GM06990 (cell line): ENCODE data around the gene CLDN17.

Experiments
- DNase-seq: peaks from one replicate; pipeline ENCODE4 v3.0.0-alpha.2; 2011; ENCODE audit not compliant: insufficient read length; ENCODE audit errors: extremely low read depth
- H3K27me3 ChIP-seq: replicated peaks from 2 replicates; pipeline ENCODE4 v1.6.0; 2011; ENCODE audit warnings: low read length; ENCODE audit not compliant: control insufficient read depth, insufficient read depth
- H3K36me3 ChIP-seq: 2 replicates; pipeline ENCODE4 v1.5.1; 2011; ENCODE audit warnings: low read length; ENCODE audit not compliant: control insufficient read depth, insufficient read depth
- H3K4me3 ChIP-seq: replicated peaks from 2 replicates; pipeline ENCODE4 v1.5.1; 2011; ENCODE audit warnings: low read depth, mild to moderate bottlenecking, control low read depth, low read length
- TF ChIP-seq, protein P1 (sequence below): IDR thresholded peaks from 2 replicates; pipeline ENCODE4 v1.5.1; 2011; ENCODE audit warnings: low read length, control low read depth, mild to moderate bottlenecking, inconsistent platforms; ENCODE audit not compliant: insufficient read depth, poor library complexity, severe bottlenecking

CLDN17 gene

DNA sequence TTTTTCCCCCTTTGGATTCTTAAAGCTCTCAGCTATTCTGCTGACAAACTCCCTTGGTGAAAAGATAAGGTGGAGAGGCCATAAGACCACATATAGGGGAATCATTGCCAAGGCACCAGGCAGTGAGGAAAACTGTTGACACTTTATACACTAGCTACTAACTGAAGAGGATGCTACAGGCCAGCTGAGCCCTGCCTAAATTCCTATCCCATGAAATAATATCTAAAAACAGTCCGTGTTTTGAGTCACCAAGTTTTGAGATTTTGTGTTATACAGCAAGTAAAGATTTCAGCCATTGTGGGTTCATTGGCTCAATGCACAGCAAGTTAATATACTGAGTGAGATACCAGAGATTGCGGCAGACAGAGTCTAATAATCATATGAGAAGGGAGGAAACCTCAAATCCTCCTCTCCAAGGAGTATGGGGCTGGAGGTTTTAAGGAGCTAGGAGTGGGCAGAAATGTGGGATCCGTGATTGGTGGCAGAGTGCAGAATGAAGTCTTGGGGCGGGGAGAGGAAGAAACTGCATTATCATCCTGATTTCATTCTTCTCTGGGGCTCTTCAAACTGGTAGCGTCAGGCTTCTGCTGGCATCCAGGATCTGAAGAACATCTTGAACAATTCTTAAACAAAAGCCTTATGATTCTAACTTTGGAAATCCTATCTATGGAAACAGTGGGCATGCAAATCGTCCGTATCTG, 40.1 kb upstream of the CLDN17 start:
- TF ChIP-seq, protein P1, sequence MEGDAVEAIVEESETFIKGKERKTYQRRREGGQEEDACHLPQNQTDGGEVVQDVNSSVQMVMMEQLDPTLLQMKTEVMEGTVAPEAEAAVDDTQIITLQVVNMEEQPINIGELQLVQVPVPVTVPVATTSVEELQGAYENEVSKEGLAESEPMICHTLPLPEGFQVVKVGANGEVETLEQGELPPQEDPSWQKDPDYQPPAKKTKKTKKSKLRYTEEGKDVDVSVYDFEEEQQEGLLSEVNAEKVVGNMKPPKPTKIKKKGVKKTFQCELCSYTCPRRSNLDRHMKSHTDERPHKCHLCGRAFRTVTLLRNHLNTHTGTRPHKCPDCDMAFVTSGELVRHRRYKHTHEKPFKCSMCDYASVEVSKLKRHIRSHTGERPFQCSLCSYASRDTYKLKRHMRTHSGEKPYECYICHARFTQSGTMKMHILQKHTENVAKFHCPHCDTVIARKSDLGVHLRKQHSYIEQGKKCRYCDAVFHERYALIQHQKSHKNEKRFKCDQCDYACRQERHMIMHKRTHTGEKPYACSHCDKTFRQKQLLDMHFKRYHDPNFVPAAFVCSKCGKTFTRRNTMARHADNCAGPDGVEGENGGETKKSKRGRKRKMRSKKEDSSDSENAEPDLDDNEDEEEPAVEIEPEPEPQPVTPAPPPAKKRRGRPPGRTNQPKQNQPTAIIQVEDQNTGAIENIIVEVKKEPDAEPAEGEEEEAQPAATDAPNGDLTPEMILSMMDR, result no peak
- no peaks in the 10 kb centered on the region for H3K27me3 ChIP-seq
- H3K4me3 ChIP-seq, result no peak overlapping the region
- no peak for DNase-seq
- no peaks in the 10 kb centered on the region for H3K36me3 ChIP-seq

DNA sequence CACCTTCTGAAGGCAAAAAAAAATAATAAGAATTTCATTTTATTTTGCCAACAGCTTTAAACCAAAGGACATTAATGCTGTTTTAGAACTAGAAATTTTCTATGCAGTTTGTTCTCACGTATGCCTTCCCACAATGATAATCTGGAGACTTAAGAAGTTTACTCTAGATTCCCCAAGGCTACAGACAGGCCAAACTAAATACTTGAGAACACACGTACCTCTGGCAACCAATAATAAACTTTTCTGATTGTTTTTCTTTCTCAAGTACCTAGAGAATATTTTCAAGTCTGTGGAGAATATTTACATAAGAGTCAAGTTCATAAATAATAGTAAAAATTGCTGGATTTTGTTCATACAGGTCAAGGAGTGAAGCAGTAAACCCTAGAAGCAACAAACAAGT, 33.4 kb upstream of the CLDN17 start:
- TF ChIP-seq, protein P1, result no peak
- DNase-seq, result no peak
- Histone ChIP-seq H3K4me3 (no peak overlapping the region), H3K36me3 (no peaks in the 10 kb centered on the region), H3K27me3 (no peaks in the 10 kb centered on the region)

- TF ChIP-seq, protein P1, result peak; percentile 29
- Histone ChIP-seq H3K36me3 (no peaks in the 10 kb centered on the region), H3K27me3 (no peaks in the 10 kb centered on the region), H3K4me3 (no peak overlapping the region)
- DNase-seq, result no peak
Measured at GRCh38 chr21:30194701-30195299, 28.2 kb upstream of the CLDN17 start.

GRCh38 chr21:30193201-30193600, 26.6 kb upstream of the CLDN17 start:
- H3K4me3 ChIP-seq, result no peak overlapping the region
- H3K36me3 ChIP-seq, result no peaks in the 10 kb centered on the region
- DNase-seq, result no peak
- TF ChIP-seq, protein P1, result no peak
- no peaks in the 10 kb centered on the region for H3K27me3 ChIP-seq

- no peak for DNase-seq
- no peaks in the 10 kb centered on the region for H3K36me3 ChIP-seq
- TF ChIP-seq, protein P1, result no peak
- H3K27me3 ChIP-seq, result no peaks in the 10 kb centered on the region
- H3K4me3 ChIP-seq, result no peak overlapping the region
Measured at GRCh38 chr21:30190554-30190953, 23.9 kb upstream of the CLDN17 start.
